Left ventricle myocardium superior (tissue), 1 donor: Measurements from ENCODE around the gene NAE1. TPM values are rescaled to one million over a fixed set of nuclear protein-coding genes. Genes with fewer than 3 reads are reported as not detected.
"Not testable (repeated sequence)": the region's sequence is repeated elsewhere in the genome, so short reads cannot be mapped to it uniquely, and the experiment has no call there.

Experiments used
- ATAC-seq: fragments of 200-7000 bp; cut with Tn5 transposase; one replicate; pipeline ENCODE4 v1.9.1; 2020; ENCODE audit warnings: mild to moderate bottlenecking, moderate library complexity
- DNase-seq: peaks from one replicate; pipeline ENCODE4 v3.0.0-alpha.2; 2020
- intact Hi-C: fragments of 100-400 bp; cut with micrococcal nuclease; formaldehyde crosslinking; loops from one replicate; pipeline ENCODE4 v1.11.0; 2022
- total RNA-seq: library from RNA; stranded (reverse); fragmentation: NEBNext Ultra II Directional; extraction: Animal tissue kit (Norgen Biotek cat#: 25700); gene quantifications from one replicate; pipeline ENCODE4 v1.2.1, GENCODE V29; 2021
- donor health status: DM: no; HTN: yes; CAD: no; lungs with severe emphysema.

The NAE1 gene
- total RNA-seq, 1 donor from 2014 or later: 35.7 TPM

DNA sequence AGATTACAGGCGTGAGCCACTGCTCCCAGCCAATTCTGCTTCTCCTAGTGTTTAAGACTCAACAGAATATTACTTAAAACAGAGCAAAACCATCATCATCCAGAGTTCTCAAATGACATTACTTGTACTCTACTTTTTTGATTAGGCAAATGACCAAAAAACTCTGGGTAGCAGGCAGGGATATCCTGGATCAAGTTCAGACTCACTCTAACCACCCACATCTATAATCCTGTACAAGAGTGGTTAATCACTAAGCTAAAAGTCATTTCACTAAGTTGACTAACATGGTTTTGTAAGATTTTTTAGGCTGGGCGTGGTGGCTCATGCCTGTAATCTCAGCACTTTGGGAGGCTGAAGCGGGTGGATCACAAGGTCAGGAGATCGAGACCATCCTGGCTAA is 6.8 kb downstream of the NAE1 start:
- DNase-seq: no peak
- intact Hi-C loops: no loop called here
- no peak for ATAC-seq

GRCh38 chr16:66814734-66815133 is 16.0 kb downstream of the NAE1 start:
- no peak for DNase-seq
- no peak for ATAC-seq
- intact Hi-C loops: no loop called here

DNA sequence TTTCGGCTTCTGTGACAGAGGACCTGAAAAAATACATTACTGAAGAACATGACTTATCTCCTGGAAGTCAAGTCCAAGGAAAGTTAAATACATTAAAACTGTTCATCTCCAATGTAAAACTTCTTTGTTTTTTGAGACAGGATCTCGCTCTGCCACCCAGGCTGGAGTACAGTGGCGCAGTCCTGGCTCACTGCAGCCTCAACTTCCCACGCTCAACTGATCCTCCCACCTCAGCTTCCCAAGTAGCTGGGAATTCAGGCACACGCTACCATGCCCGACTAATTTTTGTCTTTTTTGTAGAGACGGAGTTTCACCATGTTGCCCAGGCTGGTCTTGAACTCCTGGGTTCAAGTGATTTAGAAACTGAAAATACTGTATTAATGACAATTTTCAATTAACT is 19.7 kb downstream of the NAE1 start:
- no peak for DNase-seq
- intact Hi-C loops: no loop called here
- no peak for ATAC-seq

DNA sequence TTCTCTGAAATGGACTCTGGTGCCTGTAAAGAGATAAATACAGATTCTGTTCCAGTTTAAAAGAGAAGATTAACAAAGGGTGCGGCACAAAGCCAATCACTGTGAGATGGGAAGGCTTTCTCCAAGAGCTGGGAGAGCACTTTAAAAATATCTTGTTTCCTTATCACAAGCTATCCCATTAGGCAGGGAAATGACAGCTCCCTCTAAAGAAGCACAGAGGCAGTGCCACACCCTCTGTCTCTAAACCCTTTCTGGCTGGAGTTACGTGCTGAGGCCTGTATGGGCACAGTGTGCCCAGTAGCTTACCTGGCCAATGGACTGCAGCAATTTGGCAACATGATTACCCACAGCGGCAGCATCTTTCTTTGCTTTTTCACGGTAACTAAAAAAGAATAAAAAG is 20.4 kb downstream of the NAE1 start:
- DNase-seq: no peak
- ATAC-seq: peak; percentile 38
- intact Hi-C loops: no loop called here

DNA sequence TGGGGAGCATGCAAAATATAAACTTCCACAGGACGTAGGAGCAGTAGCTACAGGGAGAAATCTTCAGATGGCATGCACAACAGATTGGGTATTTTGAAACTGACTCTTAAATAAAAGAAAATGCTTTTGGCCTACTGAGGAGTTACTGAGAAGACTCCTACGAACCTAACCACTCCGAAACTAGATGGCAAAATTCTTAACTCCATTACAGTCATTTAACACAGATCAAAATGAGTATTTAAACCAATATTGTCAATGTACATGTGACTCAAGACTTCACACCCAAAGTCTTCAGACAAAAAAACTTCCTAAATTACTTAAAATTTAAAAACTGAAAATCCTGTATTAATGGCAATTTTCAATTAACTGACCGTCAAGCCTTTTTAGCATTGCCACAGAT is 21.0 kb downstream of the NAE1 start:
- intact Hi-C loops: no loop called here
- no peak for DNase-seq
- no peak for ATAC-seq

DNA sequence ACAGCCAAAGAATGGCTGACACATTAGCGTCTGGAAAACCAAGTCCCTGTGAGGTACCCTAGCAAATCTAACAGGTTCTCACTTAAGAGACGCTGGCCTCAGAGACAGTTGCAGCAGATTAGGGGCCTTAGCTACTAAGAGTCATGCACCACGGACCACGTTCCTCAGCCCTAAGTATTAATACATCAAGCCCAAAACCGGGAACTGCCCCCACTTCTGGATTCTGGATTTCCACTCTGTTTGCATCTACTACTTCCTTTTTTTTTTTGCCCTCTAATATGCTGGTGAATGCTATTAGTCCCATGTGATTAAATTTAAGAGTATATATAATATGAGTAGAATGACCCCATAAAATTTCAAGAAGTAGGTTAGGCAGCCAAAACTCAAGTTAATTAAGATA is 28.6 kb downstream of the NAE1 start:
- DNase-seq: no peak
- intact Hi-C loops: no loop called here
- ATAC-seq: no peak

- no peak for DNase-seq
- intact Hi-C loops: no loop called here
- ATAC-seq: no peak
These were observed 29.3 kb downstream of the NAE1 start, which contains the start of gene TERB1 for GRCh38 chr16:66801320-66802105. Gene TERB1, minus strand, starts transcription at chr16:66801584. Its CDS starts 4,786 bp downstream, at chr16:66796798.

DNA sequence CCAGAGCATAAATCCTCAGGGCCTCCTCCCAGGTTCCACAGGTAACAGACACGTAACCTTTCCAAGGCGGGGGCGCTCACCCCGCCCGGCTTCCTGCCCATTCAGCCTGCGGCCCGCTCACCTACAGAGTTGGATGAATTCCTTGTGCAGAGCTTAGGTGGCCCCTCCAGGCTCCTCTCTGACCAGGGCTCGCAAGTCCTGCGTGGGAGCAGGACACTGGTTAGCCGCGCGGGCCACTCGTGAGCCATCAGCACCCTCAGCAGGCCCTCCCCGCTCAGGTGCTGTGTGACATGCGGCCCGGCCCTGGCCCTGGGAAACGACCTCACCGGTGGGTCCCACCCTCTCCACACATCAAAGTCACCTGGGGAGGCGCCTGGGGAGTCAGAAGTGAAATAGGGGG is 29.9 kb downstream of the NAE1 start:
- no peak for DNase-seq
- intact Hi-C loops: no loop called here

DNA sequence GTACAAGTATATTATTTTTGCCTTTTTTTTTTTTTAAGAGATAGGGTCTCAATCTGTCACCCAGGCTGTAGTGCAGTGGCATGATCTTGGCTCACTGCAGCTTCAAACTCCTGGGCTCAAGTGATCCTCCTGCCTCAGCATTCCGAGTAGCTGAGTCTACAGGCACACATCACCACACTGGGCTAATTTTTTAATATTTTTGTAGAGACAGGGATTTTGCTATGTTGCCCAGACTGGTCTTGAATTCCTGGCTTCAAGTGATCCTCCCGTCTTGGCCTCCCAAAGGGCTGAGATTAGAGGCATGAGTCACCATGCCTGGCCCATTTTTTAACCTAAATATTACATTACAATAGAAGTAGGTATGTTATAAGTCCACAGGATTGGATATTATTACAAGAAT is 32.6 kb downstream of the NAE1 start:
- DNase-seq: no peak
- intact Hi-C loops: no loop called here
- ATAC-seq: no peak

More for the DNA sequence above, 29.9 kb downstream of the NAE1 start:
- no peak for ATAC-seq

- intact Hi-C loops, ATAC-seq, DNase-seq: not testable (repeated sequence)
These were observed 36.8 kb downstream of the NAE1 start for GRCh38 chr16:66793984-66794383.

GRCh38 chr16:66790130-66790733 is 40.5 kb downstream of the NAE1 start:
- intact Hi-C loops: no loop called here
- no peak for ATAC-seq

GRCh38 chr16:66787427-66787826 is 43.3 kb downstream of the NAE1 start:
- intact Hi-C loops: no loop called here
- ATAC-seq (no peak), DNase-seq (no peak)

More at GRCh38 chr16:66790130-66790733, 40.5 kb downstream of the NAE1 start:
- no peak for DNase-seq

- DNase-seq (no peak), ATAC-seq (no peak)
- intact Hi-C loops: no loop called here
These were observed 44.2 kb downstream of the NAE1 start for GRCh38 chr16:66786551-66786950.

GRCh38 chr16:66776457-66776856 is 54.3 kb downstream of the NAE1 start:
- no peak for ATAC-seq
- no peak for DNase-seq
- intact Hi-C loops: no loop called here

- intact Hi-C loops: no loop called here
- DNase-seq (no peak), ATAC-seq (no peak)
These were observed 55.8 kb downstream of the NAE1 start for GRCh38 chr16:66774981-66775380.

DNA sequence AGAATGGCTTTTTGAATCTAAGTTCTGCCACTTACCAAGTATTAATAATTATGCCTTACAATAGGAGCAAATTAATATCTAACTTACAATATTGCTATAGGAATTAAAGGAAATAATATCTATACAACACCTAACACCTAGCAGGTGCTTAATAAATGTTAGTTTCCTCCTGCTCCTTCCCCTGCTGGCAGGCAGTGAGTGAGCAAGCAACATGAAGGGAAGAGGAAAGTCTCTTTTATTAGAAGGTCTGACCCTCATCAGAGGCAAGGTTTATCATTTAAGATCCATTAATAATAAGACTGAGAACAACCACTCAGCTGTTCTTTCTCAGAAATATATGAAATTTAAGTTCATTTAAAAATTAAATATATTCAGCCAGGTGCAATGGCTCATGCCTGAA is 72.7 kb downstream of the NAE1 start:
- DNase-seq (no peak), ATAC-seq (no peak)
- intact Hi-C loops: no loop called here

- intact Hi-C loops: no loop called here
These were observed 76.0 kb downstream of the NAE1 start for GRCh38 chr16:66754819-66755218.

DNA sequence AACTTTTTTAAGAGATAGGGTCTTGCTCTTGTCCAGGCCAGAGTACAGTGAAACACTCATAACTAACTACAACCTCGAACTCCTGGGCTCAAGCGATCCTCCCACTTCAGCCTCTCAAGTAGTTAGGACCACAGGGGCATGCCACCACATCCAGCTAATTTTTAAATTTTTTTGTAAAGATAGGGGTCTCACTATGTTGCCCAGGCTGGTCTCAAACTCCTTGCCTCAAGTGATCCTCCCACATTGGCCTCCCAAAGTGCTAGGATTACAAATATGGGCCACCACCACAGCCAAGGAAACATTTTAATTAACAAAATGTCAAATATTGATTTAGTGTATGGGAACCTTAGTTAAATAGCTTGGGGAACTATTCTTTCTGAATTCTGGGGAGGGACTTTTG is 76.6 kb downstream of the NAE1 start:
- no peak for DNase-seq
- ATAC-seq: no peak
- intact Hi-C loops: no loop called here

More at GRCh38 chr16:66754819-66755218, 76.0 kb downstream of the NAE1 start:
- ATAC-seq (no peak), DNase-seq (no peak)

DNA sequence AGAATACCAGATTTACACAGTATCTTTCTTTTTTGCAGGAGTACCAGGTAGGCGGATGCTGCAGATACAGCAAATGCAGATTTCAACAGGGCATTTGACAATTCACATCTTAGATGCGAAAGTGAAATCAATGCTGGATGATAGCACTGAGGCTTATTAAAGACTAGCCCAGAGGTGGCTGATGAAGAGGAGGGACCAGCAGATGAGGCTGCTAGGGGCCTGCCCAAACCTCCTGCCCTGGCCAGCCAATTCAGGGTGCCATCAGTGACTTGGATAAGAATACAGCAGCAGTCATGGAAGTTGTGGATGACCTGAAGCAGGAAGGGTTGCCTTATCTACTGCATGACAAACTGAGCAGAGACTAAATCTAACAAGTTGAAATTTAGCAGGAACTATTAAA is 77.8 kb downstream of the NAE1 start:
- DNase-seq (no peak), ATAC-seq (no peak)
- intact Hi-C loops: no loop called here
